ENCODE results near the gene SLC25A39. TPM values are rescaled to one million over a fixed set of nuclear protein-coding genes. Genes with fewer than 3 reads are reported as not detected.

The SLC25A39 gene
- total and polyA plus RNA-seq, 8 donors: 42.0 to 351 (median 134) TPM

- TF ChIP-seq POLR2A (IDR thresholded peaks at IDR 0.05) (no peak), POLR2AphosphoS5 (IDR thresholded peaks at IDR 0.05) (no peak), EP300 (IDR thresholded peaks at IDR 0.05) (no peak), CTCF (IDR thresholded peaks at IDR 0.05) (no peak)
- Histone ChIP-seq H3K9me3 (no peaks in the 10 kb centered on the region), H3K27me3 (peaks cover 12 to 69% (median 47%) of the 10 kb centered on the region in 3 donors), H3K27ac (no peak overlapping the region), H3K4me1 (peaks cover 11 to 19% (median 13%) of the 10 kb centered on the region in 4 donors), H3K36me3 (peaks cover 8 to 16% (median 11%) of the 10 kb centered on the region in 4 donors), H3K4me3 (peak overlapping the region; percentile 27 to 47 (median 34))
- WGBS, 5 donors: 1 to 2% (median 2%) methylated on average over 9 to 81 of the region's 81 CpGs
- intact Hi-C loops (cut with DNase I; ENCODE audit: low total_unique reads): no loop called here
- DNase-seq: peak; percentile 40 to 74
Observed at GRCh38 chr17:44314869-44315661, 9.6 kb downstream of the SLC25A39 start.

GRCh38 chr17:44314524-44314868 is 10.1 kb downstream of the SLC25A39 start:
- Histone ChIP-seq H3K4me1 (peaks cover 11 to 19% (median 14%) of the 10 kb centered on the region in 4 donors), H3K27me3 (peaks cover 12 to 72% (median 47%) of the 10 kb centered on the region in 3 donors), H3K9me3 (no peaks in the 10 kb centered on the region), H3K4me3 (peak overlapping the region in 1 of 4 donors; percentile 47), H3K36me3 (peaks cover 2 to 11% (median 6%) of the 10 kb centered on the region in 4 donors), H3K27ac (no peak overlapping the region)
- peak in 1 of 2 donors; percentile 4 for DNase-seq
- TF ChIP-seq POLR2A (IDR thresholded peaks at IDR 0.05): no peak
- no peak for TF ChIP-seq POLR2AphosphoS5 (IDR thresholded peaks at IDR 0.05)
- WGBS, 5 donors: 22 to 41% (median 36%) methylated on average over 8 to 11 of the region's 11 CpGs
- intact Hi-C loops (cut with DNase I; ENCODE audit: low total_unique reads): no loop called here

- H3K4me1 ChIP-seq: peaks cover 12 to 21% (median 17%) of the 10 kb centered on the region in 4 donors
- H3K9me3 ChIP-seq: no peaks in the 10 kb centered on the region
- no peak overlapping the region for H3K4me3 ChIP-seq
- DNase-seq: no peak
- TF ChIP-seq POLR2A (IDR thresholded peaks at IDR 0.05): no peak
- no peak for TF ChIP-seq CTCF (IDR thresholded peaks at IDR 0.05)
- TF ChIP-seq POLR2AphosphoS5 (IDR thresholded peaks at IDR 0.05): no peak
- no peak for TF ChIP-seq EP300 (IDR thresholded peaks at IDR 0.05)
- intact Hi-C loops (cut with DNase I; ENCODE audit: low total_unique reads): no loop called here
- 72 to 84% (median 81%) methylated on average over 7 of the region's 7 CpGs for WGBS, 5 donors
- no peak overlapping the region for H3K27ac ChIP-seq
- H3K27me3 ChIP-seq: peaks cover 12 to 77% (median 47%) of the 10 kb centered on the region in 3 donors
- peaks cover 0 to 6% (median under 1%) of the 10 kb centered on the region in 4 donors for H3K36me3 ChIP-seq
Observed at GRCh38 chr17:44314031-44314430, 10.6 kb downstream of the SLC25A39 start.

GRCh38 chr17:44312396-44313104 is 12.1 kb downstream of the SLC25A39 start:
- H3K9me3 ChIP-seq: no peaks in the 10 kb centered on the region
- no peaks in the 10 kb centered on the region for H3K36me3 ChIP-seq
- no peak for TF ChIP-seq POLR2A (IDR thresholded peaks at IDR 0.05)
- TF ChIP-seq CTCF (IDR thresholded peaks at IDR 0.05): no peak
- no peak for TF ChIP-seq POLR2AphosphoS5 (IDR thresholded peaks at IDR 0.05)
- TF ChIP-seq EP300 (IDR thresholded peaks at IDR 0.05): no peak
- 51 to 65% (median 65%) methylated on average over 17 of the region's 17 CpGs for WGBS, 5 donors
- no peak overlapping the region for H3K27ac ChIP-seq
- H3K4me1 ChIP-seq: peaks cover 27 to 35% (median 31%) of the 10 kb centered on the region in 4 donors
- no peak overlapping the region for H3K4me3 ChIP-seq
- DNase-seq: no peak
- intact Hi-C loops (cut with DNase I; ENCODE audit: low total_unique reads): no loop called here
- H3K27me3 ChIP-seq: peaks cover 12 to 81% (median 48%) of the 10 kb centered on the region in 3 donors
